GM18505 (cell line): ENCODE measurements around the gene C2CD2.

Experiments used
- ATAC-seq: cut with Tn5 transposase; IDR thresholded peaks from one replicate; pipeline ENCODE4 v1.9.1; 2021; ENCODE audit not compliant: unreplicated experiment
- POLR2A ChIP-seq: IDR thresholded peaks from 4 replicates; pipeline ENCODE4 v1.6.1; 2011; ENCODE audit warnings: borderline replicate concordance; ENCODE audit not compliant: insufficient read depth, insufficient read length; ENCODE audit errors: extremely low read depth

C2CD2 gene

DNA sequence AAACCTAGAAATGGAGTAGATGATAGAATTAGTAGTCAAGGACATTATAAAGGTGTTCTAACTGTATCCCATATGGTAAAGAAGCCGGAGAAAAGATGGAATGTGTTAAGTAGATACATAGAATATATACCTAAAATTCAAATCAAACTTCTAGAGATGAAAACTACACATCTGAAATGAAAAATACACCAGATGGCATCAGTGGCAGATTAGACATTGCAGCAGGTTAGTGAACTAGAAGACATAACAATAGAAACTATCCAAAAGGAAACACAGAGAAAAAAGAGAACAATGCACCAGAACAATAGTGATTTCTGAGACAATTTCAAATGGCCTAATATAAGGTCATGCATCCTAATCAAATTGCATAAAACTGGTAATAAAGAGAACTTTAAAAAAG is 29.4 kb upstream of the C2CD2 start:
- no peak for ATAC-seq
- no peak for TF ChIP-seq POLR2A

DNA sequence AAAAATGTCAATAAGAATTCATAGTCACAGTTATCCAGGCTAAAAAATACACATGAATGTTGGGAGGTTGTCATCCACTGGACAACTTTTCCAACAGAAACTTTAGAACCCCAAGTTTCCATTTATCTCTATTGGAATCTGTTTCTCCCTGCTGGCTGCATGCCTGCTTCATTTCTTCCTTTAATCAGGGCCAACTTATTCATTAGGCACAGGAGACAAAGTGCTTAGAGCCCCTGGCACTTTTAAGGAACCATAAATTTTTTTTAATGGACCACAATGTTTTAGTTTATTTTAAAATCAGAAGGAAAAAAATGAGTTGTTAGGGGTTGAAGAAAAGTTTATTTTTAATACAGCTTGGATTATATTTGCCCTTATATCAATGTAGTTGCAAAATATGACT is 26.7 kb upstream of the C2CD2 start:
- ATAC-seq: no peak
- TF ChIP-seq POLR2A: no peak

GRCh38 chr21:41979751-41980369 is 26.0 kb upstream of the C2CD2 start:
- TF ChIP-seq POLR2A: no peak
- ATAC-seq: no peak

GRCh38 chr21:41979335-41979734 is 25.5 kb upstream of the C2CD2 start:
- no peak for ATAC-seq
- no peak for TF ChIP-seq POLR2A

DNA sequence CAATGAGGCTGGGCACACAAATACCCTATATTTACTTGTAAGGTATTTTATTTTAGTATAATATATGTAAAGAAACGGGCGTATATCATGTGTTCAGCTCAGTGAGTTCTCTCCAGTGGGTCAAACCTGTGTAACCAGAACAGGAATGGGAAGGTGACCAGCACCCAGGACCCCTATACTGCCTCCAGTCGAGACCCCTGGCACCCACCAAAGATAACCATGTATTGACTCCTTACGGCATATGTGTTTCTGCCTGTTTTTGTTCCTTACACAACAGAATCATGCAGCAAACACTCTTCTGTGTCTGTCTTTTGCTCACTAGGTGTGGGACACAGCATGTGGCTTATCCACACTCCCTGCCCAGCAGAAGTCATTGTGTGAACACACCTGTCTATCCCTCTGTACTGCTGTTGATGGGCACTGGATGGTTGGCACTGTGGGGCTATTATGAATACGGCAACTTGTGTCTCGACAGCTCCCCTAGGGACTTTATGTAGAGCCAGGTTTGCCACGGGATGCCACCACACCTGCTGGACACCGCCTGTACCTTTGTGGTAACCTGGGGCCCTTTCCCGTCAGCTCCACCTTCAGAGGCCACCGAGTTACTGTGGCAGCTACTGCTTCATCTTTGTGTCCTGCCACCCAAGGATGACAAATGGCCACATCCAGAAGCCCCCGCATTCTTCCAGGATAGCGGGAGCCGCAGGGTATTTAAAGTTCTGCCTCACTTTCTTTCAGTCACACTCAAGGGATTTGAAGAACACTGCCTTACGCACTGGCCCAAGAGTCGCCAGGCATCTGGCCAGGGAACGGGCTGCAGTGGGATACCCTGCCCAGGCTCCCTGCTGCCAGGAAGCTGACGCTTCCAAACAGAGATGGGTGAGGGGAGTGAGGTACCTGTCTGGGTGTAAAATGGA is 23.5 kb upstream of the C2CD2 start:
- no peak for TF ChIP-seq POLR2A
- no peak for ATAC-seq

DNA sequence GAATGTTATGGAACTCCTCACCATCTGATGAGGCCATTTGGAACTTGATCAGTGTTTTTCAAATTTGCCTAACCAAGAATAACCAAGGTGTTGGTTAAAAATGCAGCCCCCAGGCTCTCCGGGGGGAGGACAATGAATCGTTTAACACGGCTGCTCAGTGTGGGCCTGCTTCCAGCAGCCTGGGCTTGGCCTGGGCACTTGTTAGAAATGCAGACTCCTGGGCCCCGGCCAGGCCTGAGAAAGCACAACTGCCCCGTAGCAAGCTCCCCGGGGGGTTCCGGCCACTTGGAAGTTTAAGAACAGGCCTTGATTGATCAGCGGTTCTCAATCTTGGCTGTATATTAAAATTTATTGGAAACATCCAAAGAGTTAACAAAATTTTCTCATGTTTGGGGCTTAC is 22.8 kb upstream of the C2CD2 start:
- no peak for TF ChIP-seq POLR2A
- ATAC-seq: no peak

GRCh38 chr21:41975391-41976272 is 21.8 kb upstream of the C2CD2 start:
- no peak for ATAC-seq
- TF ChIP-seq POLR2A: no peak

GRCh38 chr21:41974752-41975053 is 20.9 kb upstream of the C2CD2 start:
- TF ChIP-seq POLR2A: no peak
- ATAC-seq: no peak

GRCh38 chr21:41973861-41974751 is 20.3 kb upstream of the C2CD2 start:
- ATAC-seq: no peak
- TF ChIP-seq POLR2A: no peak

GRCh38 chr21:41973427-41973831 is 19.6 kb upstream of the C2CD2 start:
- TF ChIP-seq POLR2A: no peak
- no peak for ATAC-seq

DNA sequence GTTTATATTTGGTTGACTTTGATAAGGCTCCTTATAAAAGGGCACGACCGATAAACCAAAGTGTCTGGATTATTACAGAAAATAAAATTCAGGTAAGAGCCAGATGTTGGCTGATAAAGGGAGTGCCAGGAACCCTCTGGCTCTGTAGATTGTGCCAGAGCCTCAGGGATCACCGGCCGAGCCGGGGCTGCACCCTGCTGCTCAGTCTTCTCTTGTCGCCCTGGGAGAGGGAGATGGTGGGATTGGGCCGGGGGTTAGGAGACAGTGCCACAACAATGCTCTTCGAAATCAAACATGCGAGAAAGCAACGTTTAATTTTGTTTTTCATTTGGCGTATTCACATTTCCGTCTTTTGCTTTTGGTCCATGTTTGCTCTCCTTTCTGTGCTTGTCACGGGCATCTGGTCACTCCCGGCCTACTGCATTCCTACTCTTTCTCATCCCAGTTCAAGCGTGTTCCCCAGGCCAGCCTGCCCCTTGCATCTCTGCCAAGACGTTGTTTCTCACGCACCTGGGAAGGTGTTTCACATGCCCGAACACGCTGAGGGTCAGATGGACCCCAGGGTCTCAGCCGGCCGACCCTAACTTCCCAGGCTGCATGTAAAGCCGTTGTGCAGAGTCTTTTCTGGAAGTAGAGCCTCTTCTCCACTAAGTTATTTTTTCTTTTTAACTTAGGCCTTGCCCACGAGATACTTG is 18.8 kb upstream of the C2CD2 start:
- no peak for ATAC-seq
- TF ChIP-seq POLR2A: no peak

- ATAC-seq: no peak
- no peak for TF ChIP-seq POLR2A
Measured at GRCh38 chr21:41971891-41972290, 18.1 kb upstream of the C2CD2 start.
